ENCODE measurements around the gene FAM184A. TPM values are rescaled to one million over a fixed set of nuclear protein-coding genes. Genes with fewer than 3 reads are reported as not detected.

Gene FAM184A
- total and polyA plus RNA-seq, 2 of the 8 experiments (the other 6 are each of a cell fraction or from before 2014, with no cell fraction given): 6.3 to 11.3 TPM

GRCh38 chr6:118935978-118936703, 142.3 kb downstream of the FAM184A start:
- H3K79me1 ChIP-seq (ENCODE audit: low read depth, low read length): no peaks in the 10 kb centered on the region; the same call in 1 of the 2 replicates
- POLR2A ChIA-PET (ENCODE audit: partially characterized antibody): no interaction called here
- H3K79me2 ChIP-seq (ENCODE audit: control insufficient read depth in 1 of 2, insufficient read depth in 2 of 2, low read length in 2 of 2): peaks cover 0 to 44% of the 10 kb centered on the region in 2 experiments; a peak in 2 of 4 replicates
- H4K20me1 ChIP-seq (replicated peaks in 1 of 2; ENCODE audit: control insufficient read depth in 1 of 2, insufficient read depth in 2 of 2, low read length in 2 of 2): peaks cover 0 to 8% of the 10 kb centered on the region in 2 experiments
- no peak overlapping the region for H2BK5ac ChIP-seq (ENCODE audit: low read depth, low read length)
- H3K23ac ChIP-seq (ENCODE audit: insufficient read length): no peak overlapping the region
- H3K9ac ChIP-seq (replicated peaks in 1 of 4; ENCODE audit: extremely low read depth in 1 of 4, low read depth in 3 of 4, low read length in 3 of 4): no peak overlapping the region
- no peaks in the 10 kb centered on the region; the same call in 1 of the 2 replicates for H3K23me2 ChIP-seq (ENCODE audit: low read depth, low read length)
- H2AK5ac ChIP-seq (ENCODE audit: low read depth, low read length): no peak overlapping the region
- no peak overlapping the region for H2AFZ ChIP-seq (ENCODE audit: low read length)
- CTCF ChIA-PET (ENCODE audit: partially characterized antibody): no interaction called here
- H4K91ac ChIP-seq (replicated peaks; ENCODE audit: insufficient read length, low read length): no peak overlapping the region
- 90% methylated on average over 3 of the region's 3 CpGs; no CpG with 5 or more reads in 1 of the 2 experiments for WGBS, 2 experiments (ENCODE audit: extremely low coverage in 1 of 2, insufficient coverage in 1 of 2, insufficient read length in 1 of 2, insufficient replicate concordance in 2 of 2, low coverage in 1 of 2, low lambda C conversion rate in 2 of 2, missing lambda C conversion rate in 1 of 2)
- H3K27ac ChIP-seq (ENCODE audit: low read depth, low read length): no peak overlapping the region
- peaks cover 0 to 2% (median 0%) of the 10 kb centered on the region in 4 experiments; a peak in 2 of 7 replicates for H3K4me1 ChIP-seq (replicated peaks in 1 of 4; ENCODE audit: control insufficient read depth in 3 of 4, insufficient read depth in 4 of 4, low read length in 3 of 4)
- peaks cover 11 to 16% of the 10 kb centered on the region in 2 experiments for H3K9me3 ChIP-seq (ENCODE audit: insufficient read depth in 2 of 2, low read depth in 1 of 2, low read length in 1 of 2)
- no peaks in the 10 kb centered on the region for H3K27me3 ChIP-seq (replicated peaks in 1 of 4; ENCODE audit: control insufficient read depth in 3 of 4, extremely low read depth in 1 of 4, insufficient read depth in 3 of 4, low read length in 3 of 4)
- no peak overlapping the region for H3K18ac ChIP-seq (ENCODE audit: extremely low read depth, low read length)
- peak; percentile 45 for FAIRE-seq
- H3K36me3 ChIP-seq (ENCODE audit: control insufficient read depth in 2 of 4, insufficient read depth in 4 of 4, low read length in 3 of 4): peaks cover 0 to 4% (median under 1%) of the 10 kb centered on the region in 4 experiments; a peak in 4 of 8 replicates
- H2BK12ac ChIP-seq (ENCODE audit: low read depth, low read length): no peak overlapping the region
- H3K4me3 ChIP-seq (ENCODE audit: extremely low read depth in 1 of 4, insufficient read depth in 2 of 4, low read depth in 3 of 4, low read length in 4 of 4): peak overlapping the region in 1 of 4 experiments; percentile 100; a peak in 1 of 8 replicates
- no peak overlapping the region for H3K14ac ChIP-seq (ENCODE audit: insufficient read length)
- no peak overlapping the region for H2BK15ac ChIP-seq (ENCODE audit: low read length)
- DNase-seq (ENCODE audit: low read depth in 1 of 2, low spot score in 2 of 2): no peak
- no peak overlapping the region for H4K8ac ChIP-seq (ENCODE audit: extremely low read depth, insufficient read depth, low read length)
- H3K56ac ChIP-seq (replicated peaks; ENCODE audit: insufficient read length, low read depth, low read length): no peak overlapping the region
- no peak overlapping the region for H4K5ac ChIP-seq (ENCODE audit: insufficient read length, low read depth, low read length)
- no peak overlapping the region for H3K4ac ChIP-seq (replicated peaks; ENCODE audit: insufficient read length, low read depth, low read length)
- no peak overlapping the region for H2BK20ac ChIP-seq (ENCODE audit: low read length)
- H2BK120ac ChIP-seq (replicated peaks; ENCODE audit: low read depth, low read length): no peak overlapping the region
- H3K4me2 ChIP-seq (ENCODE audit: insufficient read depth in 1 of 2, low read depth in 2 of 2, low read length in 2 of 2): no peak overlapping the region
- TF ChIP-seq BCL11A (IDR thresholded peaks at IDR 0.05; ENCODE audit: low read depth in 2 of 2, low read length in 2 of 2) (no peak), RNF2 (IDR thresholded peaks at IDR 0.05; ENCODE audit: borderline replicate concordance, low read depth, low read length, missing control alignments, poor library complexity, severe bottlenecking) (no peak), CBX8 (IDR thresholded peaks at IDR 0.05; ENCODE audit: borderline replicate concordance, low read depth, low read length) (no peak), CTBP2 (IDR thresholded peaks at IDR 0.05; ENCODE audit: borderline replicate concordance, insufficient read depth, insufficient read length, low read length) (no peak), PHF8 (conservative IDR thresholded peaks at IDR 0.05; ENCODE audit: low read depth, low read length) (no peak), CEBPB (IDR thresholded peaks at IDR 0.05; ENCODE audit: low read depth, low read length) (no peak), SIRT6 (IDR thresholded peaks at IDR 0.05; ENCODE audit: low read length) (no peak), MAFK (IDR thresholded peaks at IDR 0.05; ENCODE audit: low read depth, low read length) (no peak), ATF2 (IDR thresholded peaks at IDR 0.05; ENCODE audit: low read length) (no peak), TCF12 (IDR thresholded peaks at IDR 0.05; ENCODE audit: low read depth, low read length) (no peak)
